Glomerular visceral epithelial cell (primary cell): Measurements from ENCODE around the gene FAM240A.
"Not testable (repeated sequence)": the region's sequence is repeated elsewhere in the genome, so short reads cannot be mapped to it uniquely, and the experiment has no call there.

Source experiments
- DNase-seq: peaks from one replicate; pipeline ENCODE4 v3.0.0-alpha.2; 2016; ENCODE audit errors: extremely low spot score

Gene FAM240A

GRCh38 chr3:46586738-46587246, 25.5 kb upstream of the FAM240A start:
- no peak for DNase-seq

GRCh38 chr3:46587268-46587667, 25.1 kb upstream of the FAM240A start:
- DNase-seq: not testable (repeated sequence)

- no peak for DNase-seq
Measured at GRCh38 chr3:46593274-46593862, 19.0 kb upstream of the FAM240A start.

GRCh38 chr3:46593979-46594378, 18.3 kb upstream of the FAM240A start:
- DNase-seq: no peak

GRCh38 chr3:46594723-46595122, 17.6 kb upstream of the FAM240A start:
- no peak for DNase-seq

- DNase-seq: no peak
Measured at GRCh38 chr3:46595819-46596314, 16.5 kb upstream of the FAM240A start.

GRCh38 chr3:46599590-46599989, 12.7 kb upstream of the FAM240A start:
- DNase-seq: no peak

GRCh38 chr3:46603446-46604046, 8.8 kb upstream of the FAM240A start:
- DNase-seq: no peak

- DNase-seq: no peak
Measured at GRCh38 chr3:46604127-46604526, 8.2 kb upstream of the FAM240A start.

GRCh38 chr3:46607603-46608028, 4.7 kb upstream of the FAM240A start:
- DNase-seq: no peak

- DNase-seq: no peak
Measured at GRCh38 chr3:46609212-46609721, 3.1 kb upstream of the FAM240A start.

GRCh38 chr3:46609944-46610722, 2.2 kb upstream of the FAM240A start:
- DNase-seq: no peak

- no peak for DNase-seq
Measured at GRCh38 chr3:46613313-46614005, 1.1 kb downstream of the FAM240A start.

- DNase-seq: no peak
Measured at GRCh38 chr3:46614431-46614830, 2.1 kb downstream of the FAM240A start.

- DNase-seq: no peak
Measured at GRCh38 chr3:46615050-46615775, 2.9 kb downstream of the FAM240A start.

- no peak for DNase-seq
Measured at GRCh38 chr3:46615976-46616375, 3.7 kb downstream of the FAM240A start.

- DNase-seq: no peak
Measured at GRCh38 chr3:46617941-46618340, 5.6 kb downstream of the FAM240A start.

GRCh38 chr3:46619845-46620778, 7.8 kb downstream of the FAM240A start:
- no peak for DNase-seq

- DNase-seq: no peak
Measured at GRCh38 chr3:46624533-46624932, 12.2 kb downstream of the FAM240A start.

GRCh38 chr3:46624975-46625490, 12.7 kb downstream of the FAM240A start:
- no peak for DNase-seq
